Gastroesophageal sphincter (tissue), 3 donors: Measurements from ENCODE around the gene NKAIN1.

Experiments used
- POLR2A ChIP-seq, 2 donors: fragments of 450-650 bp; IDR thresholded peaks; one replicate each; pipeline ENCODE4 v1.6.1; 2017; ENCODE audit warnings: antibody characterized with exemption in 2 of 2, mild to moderate bottlenecking in 2 of 2, moderate library complexity in 1 of 2
- POLR2AphosphoS5 ChIP-seq: sonication (generic); formaldehyde crosslinking; IDR thresholded peaks from one replicate; pipeline ENCODE4 v1.6.1; 2017; ENCODE audit warnings: antibody characterized with exemption
- TF ChIP-seq, protein P1 (sequence below), 4 experiments: fragments of 200-600 bp in 2 of 4; fragments of 450-650 bp in 2 of 4; sonication (generic) in 1 of 4; IDR thresholded peaks; one replicate each; pipeline ENCODE4 v1.5.1; 2017 to 2019; ENCODE audit warnings: antibody characterized with exemption in 4 of 4, mild to moderate bottlenecking in 2 of 4, moderate library complexity in 2 of 4

DNA sequence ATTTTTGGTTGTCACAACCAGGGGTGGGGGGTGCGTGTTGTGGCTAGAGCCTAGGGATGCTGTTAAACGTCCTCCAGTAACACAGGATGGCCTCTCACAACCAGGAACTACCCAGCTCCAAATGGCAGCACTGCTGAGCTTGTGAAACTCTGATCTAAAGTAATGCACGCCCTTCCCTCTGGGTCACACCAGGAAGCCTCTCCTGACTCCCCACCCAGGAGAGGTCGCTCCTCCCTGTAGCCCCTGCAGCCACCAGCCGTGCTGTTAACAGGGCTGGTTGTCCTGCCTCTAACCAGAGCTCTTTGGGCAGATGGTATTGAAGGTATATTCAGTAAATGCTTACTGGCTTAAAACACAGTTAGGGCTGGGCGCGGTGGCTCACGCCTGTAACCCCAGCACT lies 73.2 kb downstream of the NKAIN1 start:
- no peak for TF ChIP-seq POLR2A (IDR thresholded peaks at IDR 0.05)
- TF ChIP-seq, protein P1, sequence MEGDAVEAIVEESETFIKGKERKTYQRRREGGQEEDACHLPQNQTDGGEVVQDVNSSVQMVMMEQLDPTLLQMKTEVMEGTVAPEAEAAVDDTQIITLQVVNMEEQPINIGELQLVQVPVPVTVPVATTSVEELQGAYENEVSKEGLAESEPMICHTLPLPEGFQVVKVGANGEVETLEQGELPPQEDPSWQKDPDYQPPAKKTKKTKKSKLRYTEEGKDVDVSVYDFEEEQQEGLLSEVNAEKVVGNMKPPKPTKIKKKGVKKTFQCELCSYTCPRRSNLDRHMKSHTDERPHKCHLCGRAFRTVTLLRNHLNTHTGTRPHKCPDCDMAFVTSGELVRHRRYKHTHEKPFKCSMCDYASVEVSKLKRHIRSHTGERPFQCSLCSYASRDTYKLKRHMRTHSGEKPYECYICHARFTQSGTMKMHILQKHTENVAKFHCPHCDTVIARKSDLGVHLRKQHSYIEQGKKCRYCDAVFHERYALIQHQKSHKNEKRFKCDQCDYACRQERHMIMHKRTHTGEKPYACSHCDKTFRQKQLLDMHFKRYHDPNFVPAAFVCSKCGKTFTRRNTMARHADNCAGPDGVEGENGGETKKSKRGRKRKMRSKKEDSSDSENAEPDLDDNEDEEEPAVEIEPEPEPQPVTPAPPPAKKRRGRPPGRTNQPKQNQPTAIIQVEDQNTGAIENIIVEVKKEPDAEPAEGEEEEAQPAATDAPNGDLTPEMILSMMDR (IDR thresholded peaks at IDR 0.05) = no peak
- no peak for TF ChIP-seq POLR2AphosphoS5
